ENCODE measurements around the gene MRAP2. TPM values are rescaled to one million over a fixed set of nuclear protein-coding genes. Genes with fewer than 3 reads are reported as not detected.
A peak's percentile ranks its signal among the peaks of the same experiment; 100 is the strongest.

MRAP2 gene
- total and polyA plus RNA-seq, 2 experiments from 2014 or later: 6.1 to 13.5 TPM

DNA sequence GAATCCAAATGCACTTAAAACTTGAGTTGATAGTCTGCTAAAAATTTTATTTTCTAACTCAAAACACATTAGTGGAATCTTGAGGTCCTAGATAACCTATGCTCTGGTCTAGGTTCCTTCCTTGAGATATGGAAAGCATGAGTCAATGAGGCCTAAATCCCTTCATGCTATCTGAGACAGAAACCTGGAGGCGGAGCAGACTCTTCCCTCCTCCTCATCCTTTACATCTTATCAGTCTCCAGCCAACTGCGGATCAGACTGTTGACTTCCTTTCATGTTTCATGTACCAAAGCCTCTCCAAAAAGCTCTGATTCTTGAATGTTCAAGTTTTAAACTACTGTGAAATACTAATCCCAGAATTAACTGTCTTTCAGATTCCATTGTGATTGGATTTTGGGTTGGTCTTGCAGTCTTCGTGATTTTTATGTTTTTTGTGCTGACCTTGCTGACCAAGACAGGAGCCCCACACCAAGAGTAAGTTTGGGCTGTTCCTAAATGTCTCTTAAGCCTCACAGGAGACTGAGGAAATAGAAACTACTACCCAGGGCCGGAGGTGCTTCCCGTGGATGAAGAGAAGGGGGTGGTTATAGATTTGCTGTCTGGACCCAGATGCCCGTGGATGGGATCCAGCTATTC is 29.1 kb downstream of the MRAP2 start:
- Mint-ChIP-seq H3K27me3 (ENCODE audit: insufficient read depth, low read depth, poor library complexity) (peaks cover 2% of the 10 kb centered on the region), H3K27ac (no peak overlapping the region), H3K36me3 (ENCODE audit: low read depth) (peaks cover 10% of the 10 kb centered on the region; the same call in 2 of the 3 replicates), H3K4me1 (peaks cover 29% of the 10 kb centered on the region), H3K4me3 (no peak overlapping the region), H3K9me3 (no peaks in the 10 kb centered on the region)
- Histone ChIP-seq H3K79me2 (replicated peaks; ENCODE audit: insufficient read depth) (no peaks in the 10 kb centered on the region), H3K9me2 (ENCODE audit: insufficient read depth) (peaks cover 7% of the 10 kb centered on the region), H3K4me3 (no peak overlapping the region), H3K27ac (ENCODE audit: low read depth) (peak overlapping the region; percentile 63; the same call in 1 of the 2 replicates), H2AFZ (peak overlapping the region; percentile 44), H4K20me1 (replicated peaks; ENCODE audit: insufficient read depth) (no peaks in the 10 kb centered on the region), H3K4me1 (ENCODE audit: insufficient read depth) (peaks cover 25% of the 10 kb centered on the region), H3K36me3 (ENCODE audit: insufficient read depth) (no peaks in the 10 kb centered on the region), H3K27me3 (ENCODE audit: insufficient read depth) (no peaks in the 10 kb centered on the region), H3K4me2 (peak overlapping the region; percentile 37), H3F3A (replicated peaks; ENCODE audit: low read depth) (no peaks in the 10 kb centered on the region; the same call in 1 of the 2 replicates)
- ATAC-seq (peak; percentile 53), DNase-seq (ENCODE audit: low spot score) (no peak)
- TF ChIP-seq CREB1 (CRISPR knock-in tag; IDR thresholded peaks at IDR 0.05; ENCODE audit: low read depth) (no peak), EZH2 (IDR thresholded peaks at IDR 0.05; ENCODE audit: low read depth, unreplicated experiment) (no peak), ZNF114 (CRISPR knock-in tag; IDR thresholded peaks at IDR 0.05) (no peak), REST (IDR thresholded peaks at IDR 0.05; ENCODE audit: unreplicated experiment) (no peak), STAT1 (IDR thresholded peaks at IDR 0.05; ENCODE audit: unreplicated experiment) (no peak), NANOG (IDR thresholded peaks at IDR 0.05; ENCODE audit: borderline replicate concordance) (no peak), JUNB (IDR thresholded peaks at IDR 0.05; ENCODE audit: unreplicated experiment) (no peak), EZH2phosphoT487 (IDR thresholded peaks at IDR 0.05; ENCODE audit: unreplicated experiment) (no peak), POLR2AphosphoS5 (IDR thresholded peaks at IDR 0.05; ENCODE audit: low read depth) (no peak), ZNF331 (CRISPR knock-in tag; IDR thresholded peaks at IDR 0.05; ENCODE audit: low read depth) (no peak)
- TF ChIP-seq, protein P1, sequence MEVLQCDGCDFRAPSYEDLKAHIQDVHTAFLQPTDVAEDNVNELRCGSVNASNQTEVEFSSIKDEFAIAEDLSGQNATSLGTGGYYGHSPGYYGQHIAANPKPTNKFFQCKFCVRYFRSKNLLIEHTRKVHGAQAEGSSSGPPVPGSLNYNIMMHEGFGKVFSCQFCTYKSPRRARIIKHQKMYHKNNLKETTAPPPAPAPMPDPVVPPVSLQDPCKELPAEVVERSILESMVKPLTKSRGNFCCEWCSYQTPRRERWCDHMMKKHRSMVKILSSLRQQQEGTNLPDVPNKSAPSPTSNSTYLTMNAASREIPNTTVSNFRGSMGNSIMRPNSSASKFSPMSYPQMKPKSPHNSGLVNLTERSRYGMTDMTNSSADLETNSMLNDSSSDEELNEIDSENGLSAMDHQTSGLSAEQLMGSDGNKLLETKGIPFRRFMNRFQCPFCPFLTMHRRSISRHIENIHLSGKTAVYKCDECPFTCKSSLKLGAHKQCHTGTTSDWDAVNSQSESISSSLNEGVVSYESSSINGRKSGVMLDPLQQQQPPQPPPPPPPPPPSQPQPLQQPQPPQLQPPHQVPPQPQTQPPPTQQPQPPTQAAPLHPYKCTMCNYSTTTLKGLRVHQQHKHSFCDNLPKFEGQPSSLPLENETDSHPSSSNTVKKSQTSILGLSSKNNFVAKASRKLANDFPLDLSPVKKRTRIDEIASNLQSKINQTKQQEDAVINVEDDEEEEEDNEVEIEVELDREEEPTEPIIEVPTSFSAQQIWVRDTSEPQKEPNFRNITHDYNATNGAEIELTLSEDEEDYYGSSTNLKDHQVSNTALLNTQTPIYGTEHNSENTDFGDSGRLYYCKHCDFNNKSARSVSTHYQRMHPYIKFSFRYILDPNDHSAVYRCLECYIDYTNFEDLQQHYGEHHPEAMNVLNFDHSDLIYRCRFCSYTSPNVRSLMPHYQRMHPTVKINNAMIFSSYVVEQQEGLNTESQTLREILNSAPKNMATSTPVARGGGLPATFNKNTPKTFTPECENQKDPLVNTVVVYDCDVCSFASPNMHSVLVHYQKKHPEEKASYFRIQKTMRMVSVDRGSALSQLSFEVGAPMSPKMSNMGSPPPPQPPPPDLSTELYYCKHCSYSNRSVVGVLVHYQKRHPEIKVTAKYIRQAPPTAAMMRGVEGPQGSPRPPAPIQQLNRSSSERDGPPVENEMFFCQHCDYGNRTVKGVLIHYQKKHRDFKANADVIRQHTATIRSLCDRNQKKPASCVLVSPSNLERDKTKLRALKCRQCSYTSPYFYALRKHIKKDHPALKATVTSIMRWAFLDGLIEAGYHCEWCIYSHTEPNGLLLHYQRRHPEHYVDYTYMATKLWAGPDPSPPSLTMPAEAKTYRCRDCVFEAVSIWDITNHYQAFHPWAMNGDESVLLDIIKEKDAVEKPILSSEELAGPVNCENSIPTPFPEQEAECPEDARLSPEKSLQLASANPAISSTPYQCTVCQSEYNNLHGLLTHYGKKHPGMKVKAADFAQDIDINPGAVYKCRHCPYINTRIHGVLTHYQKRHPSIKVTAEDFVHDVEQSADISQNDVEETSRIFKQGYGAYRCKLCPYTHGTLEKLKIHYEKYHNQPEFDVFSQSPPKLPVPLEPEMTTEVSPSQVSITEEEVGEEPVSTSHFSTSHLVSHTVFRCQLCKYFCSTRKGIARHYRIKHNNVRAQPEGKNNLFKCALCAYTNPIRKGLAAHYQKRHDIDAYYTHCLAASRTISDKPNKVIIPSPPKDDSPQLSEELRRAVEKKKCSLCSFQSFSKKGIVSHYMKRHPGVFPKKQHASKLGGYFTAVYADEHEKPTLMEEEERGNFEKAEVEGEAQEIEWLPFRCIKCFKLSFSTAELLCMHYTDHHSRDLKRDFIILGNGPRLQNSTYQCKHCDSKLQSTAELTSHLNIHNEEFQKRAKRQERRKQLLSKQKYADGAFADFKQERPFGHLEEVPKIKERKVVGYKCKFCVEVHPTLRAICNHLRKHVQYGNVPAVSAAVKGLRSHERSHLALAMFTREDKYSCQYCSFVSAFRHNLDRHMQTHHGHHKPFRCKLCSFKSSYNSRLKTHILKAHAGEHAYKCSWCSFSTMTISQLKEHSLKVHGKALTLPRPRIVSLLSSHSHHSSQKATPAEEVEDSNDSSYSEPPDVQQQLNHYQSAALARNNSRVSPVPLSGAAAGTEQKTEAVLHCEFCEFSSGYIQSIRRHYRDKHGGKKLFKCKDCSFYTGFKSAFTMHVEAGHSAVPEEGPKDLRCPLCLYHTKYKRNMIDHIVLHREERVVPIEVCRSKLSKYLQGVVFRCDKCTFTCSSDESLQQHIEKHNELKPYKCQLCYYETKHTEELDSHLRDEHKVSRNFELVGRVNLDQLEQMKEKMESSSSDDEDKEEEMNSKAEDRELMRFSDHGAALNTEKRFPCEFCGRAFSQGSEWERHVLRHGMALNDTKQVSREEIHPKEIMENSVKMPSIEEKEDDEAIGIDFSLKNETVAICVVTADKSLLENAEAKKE (CRISPR knock-in tag; IDR thresholded peaks at IDR 0.05): no peak
- TF ChIP-seq, protein P2, sequence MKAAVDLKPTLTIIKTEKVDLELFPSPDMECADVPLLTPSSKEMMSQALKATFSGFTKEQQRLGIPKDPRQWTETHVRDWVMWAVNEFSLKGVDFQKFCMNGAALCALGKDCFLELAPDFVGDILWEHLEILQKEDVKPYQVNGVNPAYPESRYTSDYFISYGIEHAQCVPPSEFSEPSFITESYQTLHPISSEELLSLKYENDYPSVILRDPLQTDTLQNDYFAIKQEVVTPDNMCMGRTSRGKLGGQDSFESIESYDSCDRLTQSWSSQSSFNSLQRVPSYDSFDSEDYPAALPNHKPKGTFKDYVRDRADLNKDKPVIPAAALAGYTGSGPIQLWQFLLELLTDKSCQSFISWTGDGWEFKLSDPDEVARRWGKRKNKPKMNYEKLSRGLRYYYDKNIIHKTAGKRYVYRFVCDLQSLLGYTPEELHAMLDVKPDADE (IDR thresholded peaks at IDR 0.05): no peak
- TF ChIP-seq, protein P3, sequence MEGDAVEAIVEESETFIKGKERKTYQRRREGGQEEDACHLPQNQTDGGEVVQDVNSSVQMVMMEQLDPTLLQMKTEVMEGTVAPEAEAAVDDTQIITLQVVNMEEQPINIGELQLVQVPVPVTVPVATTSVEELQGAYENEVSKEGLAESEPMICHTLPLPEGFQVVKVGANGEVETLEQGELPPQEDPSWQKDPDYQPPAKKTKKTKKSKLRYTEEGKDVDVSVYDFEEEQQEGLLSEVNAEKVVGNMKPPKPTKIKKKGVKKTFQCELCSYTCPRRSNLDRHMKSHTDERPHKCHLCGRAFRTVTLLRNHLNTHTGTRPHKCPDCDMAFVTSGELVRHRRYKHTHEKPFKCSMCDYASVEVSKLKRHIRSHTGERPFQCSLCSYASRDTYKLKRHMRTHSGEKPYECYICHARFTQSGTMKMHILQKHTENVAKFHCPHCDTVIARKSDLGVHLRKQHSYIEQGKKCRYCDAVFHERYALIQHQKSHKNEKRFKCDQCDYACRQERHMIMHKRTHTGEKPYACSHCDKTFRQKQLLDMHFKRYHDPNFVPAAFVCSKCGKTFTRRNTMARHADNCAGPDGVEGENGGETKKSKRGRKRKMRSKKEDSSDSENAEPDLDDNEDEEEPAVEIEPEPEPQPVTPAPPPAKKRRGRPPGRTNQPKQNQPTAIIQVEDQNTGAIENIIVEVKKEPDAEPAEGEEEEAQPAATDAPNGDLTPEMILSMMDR (conservative IDR thresholded peaks at IDR 0.05; ENCODE audit: low read depth in 2 of 2): no peak

Measured in GM23338 (cell line).